K562 (cell line): Measurements from ENCODE around the gene IKBKG. TPM values are rescaled to one million over a fixed set of nuclear protein-coding genes. Genes with fewer than 3 reads are reported as not detected.

Source experiments
- ATAC-seq: fragments of 200-7000 bp; cut with Tn5 transposase; 3 replicates; pipeline ENCODE4 v1.9.1; 2020; ENCODE audit warnings: moderate library complexity
- BruUV-seq: library from RNA; stranded (reverse); fragments of 400-500 nt; replicated peaks from 2 replicates; lab custom pipeline; 2021; lab: Mats Ljungman, UMichigan
- CTCF ChIA-PET: fragments of 300-600 bp; formaldehyde crosslinking; extraction: SDS; loops from one replicate; lab custom pipeline; 2021; ENCODE audit warnings: low intra/inter-chr PET ratio; lab: Yijun Ruan, JAX
- POLR2A ChIA-PET: fragments of 300-600, 350-650 bp; sonication (Branson Sonifier 250); formaldehyde crosslinking; extraction: SDS; loops from one replicate; lab custom pipeline; 2021; ENCODE audit warnings: antibody characterized with exemption, inconsistent platforms; lab: Yijun Ruan, JAX
- DNase-seq, 4 experiments: peaks; one replicate each; pipeline versions ENCODE4 v3.0.0 to v3.0.0-alpha.2; 2011 to 2018; ENCODE audit warnings: low spot score in 3 of 4, mixed read lengths in 3 of 4; ENCODE audit errors: extremely low read depth in 1 of 4
- FAIRE-seq: peaks from 2 replicates; lab custom pipeline; 2011; peaks lifted over from hg19 to GRCh38; lab: Jason Lieb, UNC
- H2AFZ ChIP-seq: 2 replicates; pipeline ENCODE4 v1.6.0; 2011; ENCODE audit warnings: low read depth, low read length, control low read depth, inconsistent platforms
- H3K27ac ChIP-seq: fragments of 200-600 bp; 3 replicates; pipeline ENCODE4 v1.8.0; 2011; ENCODE audit warnings: low read depth, mild to moderate bottlenecking, control low read depth, inconsistent platforms, low read length, moderate library complexity, mixed read lengths; ENCODE audit errors: extremely low read depth
- H3K27me3 ChIP-seq, 2 experiments: fragments of 300-600 bp in 1 of 2; 2 replicates in 1 of 2; 3 replicates in 1 of 2; pipeline versions ENCODE4 v1.6.0 to v1.8.0; 2011; ENCODE audit warnings: inconsistent platforms in 2 of 2, low read length in 2 of 2, mild to moderate bottlenecking in 1 of 2, mixed read lengths in 1 of 2, moderate library complexity in 1 of 2; ENCODE audit not compliant: control insufficient read depth in 2 of 2, insufficient read depth in 2 of 2
- H3K36me3 ChIP-seq: fragments of 300-600 bp; 3 replicates; pipeline ENCODE4 v1.8.0; 2011; ENCODE audit warnings: mild to moderate bottlenecking, low read length, inconsistent platforms; ENCODE audit not compliant: control insufficient read depth, insufficient read depth
- H3K4me1 ChIP-seq, 2 experiments: fragments of 200-600 bp in 1 of 2; replicated peaks in 1 of 2; 2 replicates in 1 of 2; 3 replicates in 1 of 2; pipeline versions ENCODE4 v1.5.1 to v1.8.0; 2011; ENCODE audit warnings: inconsistent platforms in 2 of 2, low read length in 2 of 2, mild to moderate bottlenecking in 1 of 2, mixed read lengths in 1 of 2, moderate library complexity in 1 of 2; ENCODE audit not compliant: control insufficient read depth in 2 of 2, insufficient read depth in 2 of 2
- H3K4me2 ChIP-seq: 2 replicates; pipeline ENCODE4 v1.6.1; 2011; ENCODE audit warnings: low read length, control low read depth, inconsistent platforms, mixed read lengths; ENCODE audit not compliant: insufficient read depth
- H3K4me3 ChIP-seq: fragments of 200-600 bp; sonication (generic), shearing (Covaris generic); 2 replicates; pipeline ENCODE4 v1.5.1; 2016; ENCODE audit warnings: control low read depth, inconsistent platforms
- H3K79me2 ChIP-seq: fragments of 200-600 bp; 3 replicates; pipeline ENCODE4 v1.8.0; 2011; ENCODE audit warnings: low read length, inconsistent platforms; ENCODE audit not compliant: control insufficient read depth, insufficient read depth
- H3K9ac ChIP-seq, 2 experiments: 2 replicates each; pipeline versions ENCODE4 v1.6.0 to v1.6.1; 2011; ENCODE audit warnings: low read depth in 2 of 2, low read length in 2 of 2, control low read depth in 1 of 2, inconsistent platforms in 1 of 2, mild to moderate bottlenecking in 1 of 2, mixed read lengths in 1 of 2; ENCODE audit not compliant: insufficient read depth in 1 of 2
- H3K9me1 ChIP-seq: one replicate; pipeline ENCODE4 v1.6.0; 2011; ENCODE audit warnings: inconsistent platforms, mild to moderate bottlenecking, low read length, moderate library complexity; ENCODE audit not compliant: control insufficient read depth, insufficient read depth
- H3K9me3 ChIP-seq: replicated peaks from 2 replicates; pipeline ENCODE4 v1.5.1; 2011; ENCODE audit warnings: low read depth, low read length, inconsistent platforms; ENCODE audit not compliant: control insufficient read depth, insufficient read depth
- H4K20me1 ChIP-seq: replicated peaks from 2 replicates; pipeline ENCODE4 v1.6.1; 2011; ENCODE audit warnings: low read length, inconsistent platforms, mixed read lengths; ENCODE audit not compliant: control insufficient read depth, insufficient read depth
- CBFB ChIP-seq: sonication (generic); formaldehyde crosslinking; IDR thresholded peaks from 2 replicates; pipeline ENCODE4 v1.4.0; 2020; ENCODE audit warnings: mild to moderate bottlenecking, missing genetic modification reagents
- CTCF ChIP-seq, 3 experiments: IDR thresholded peaks in 2 of 3; conservative IDR thresholded peaks in 1 of 3; 2 replicates each; pipeline ENCODE4 v1.5.1; 2011 to 2012; ENCODE audit warnings: low read length in 3 of 3, mild to moderate bottlenecking in 3 of 3, control low read depth in 2 of 3, improper control_type of control experiment in 1 of 3, inconsistent platforms in 1 of 3, low read depth in 1 of 3, mixed read lengths in 1 of 3, moderate library complexity in 1 of 3; ENCODE audit not compliant: insufficient read depth in 2 of 3
- RFX1 ChIP-seq: fragments of 450-650 bp; IDR thresholded peaks from 2 replicates; pipeline ENCODE4 v1.6.1; 2016; ENCODE audit warnings: mild to moderate bottlenecking, moderate library complexity
- SNIP1 ChIP-seq: fragments of 450-650 bp; IDR thresholded peaks from 2 replicates; pipeline ENCODE4 v1.7.1; 2017; ENCODE audit warnings: low read depth, mild to moderate bottlenecking
- SP1 ChIP-seq: sonication (generic); formaldehyde crosslinking; IDR thresholded peaks from 2 replicates; pipeline ENCODE4 v1.8.1; 2022; ENCODE audit warnings: mild to moderate bottlenecking, missing genetic modification reagents
- THAP12 ChIP-seq: fragments of 250-450 bp; sonication (Bioruptor Pico); IDR thresholded peaks from 2 replicates; pipeline ENCODE4 v1.9.0; 2021; ENCODE audit warnings: mild to moderate bottlenecking, inconsistent platforms
- ZC3H8 ChIP-seq: fragments of 450-650 bp; IDR thresholded peaks from 2 replicates; pipeline ENCODE4 v1.6.1; 2017
- ZNF133 ChIP-seq: fragments of 250-450 bp; sonication (Bioruptor Pico); IDR thresholded peaks from 2 replicates; pipeline ENCODE4 v1.4.0; 2020; ENCODE audit warnings: mild to moderate bottlenecking
- ZNF830 ChIP-seq: fragments of 250-450 bp; sonication (Bioruptor Pico); IDR thresholded peaks from 2 replicates; pipeline ENCODE4 v1.5.0; 2021; ENCODE audit warnings: mild to moderate bottlenecking
- WGBS: fragments of 100-300 bp; shearing (Covaris generic); methylation state at CpG from one replicate; pipeline ENCODE4 v1.1.6; 2016; ENCODE audit warnings: low coverage, mixed read lengths; ENCODE audit not compliant: insufficient coverage; ENCODE audit errors: missing lambda C conversion rate; 5-methylcytosine and 5-hydroxymethylcytosine counted together
- in situ Hi-C: fragments of 300-500 bp; cut with MboI; formaldehyde crosslinking; loops from 4 replicates; pipeline ENCODE4 v1.15.0; 2018; ENCODE audit warnings: inconsistent platforms, mixed read lengths
- intact Hi-C: fragments of 100-400 bp; cut with micrococcal nuclease; formaldehyde crosslinking; loops from 2 replicates; pipeline ENCODE4 v1.14.2; 2022
- polyA plus RNA-seq, 8 experiments: library from polyadenylated mRNA; depleted of rRNA in 4 of 8; stranded (reverse) in 5 of 8; unstranded in 3 of 8; fragments of >200 nt; fragmentation: Nextera tagmentation in 2 of 8; fragmentation: Illumina TruSeq in 1 of 8; extraction: Ambion mirVana in 2 of 8; extraction: Trizol in 1 of 8; gene quantifications; 2 replicates each; pipeline versions ENCODE4 v1.2.1 to v1.2.3, GENCODE V29; 2011 to 2014; ENCODE audit warnings: inconsistent platforms in 1 of 8, missing spikeins in 1 of 8
- total RNA-seq, 7 experiments: library from RNA; depleted of rRNA in 6 of 7; stranded (reverse); fragments of >200 nt in 6 of 7; fragmentation: Illumina TruSeq in 2 of 7; extraction: Trizol in 2 of 7; gene quantifications; 2 replicates each; pipeline versions ENCODE4 v1.2.1 to v1.2.3, GENCODE V29; 2011 to 2021; ENCODE audit warnings: low replicate concordance in 1 of 7
- TF ChIP-seq, protein P1 (sequence below), 2 experiments: fragments of 450-650 bp in 1 of 2; sonication (generic) in 1 of 2; formaldehyde crosslinking in 1 of 2; IDR thresholded peaks in 1 of 2; conservative IDR thresholded peaks in 1 of 2; 2 replicates each; pipeline versions ENCODE4 v1.6.1 to v1.8.1; 2016 to 2023; ENCODE audit warnings: mild to moderate bottlenecking in 2 of 2, moderate library complexity in 2 of 2, inconsistent platforms in 1 of 2, missing genetic modification reagents in 1 of 2

Gene IKBKG
- total and polyA plus RNA-seq, 9 of the 15 experiments (the other 6 are each of a cell fraction or from before 2014, with no cell fraction given), result 0.68 to 60.0 (median 21.9) TPM

GRCh38 chrX:154600759-154601374, 53.4 kb downstream of the IKBKG start:
- in situ Hi-C loops, result no loop called here
- no peak for FAIRE-seq
- Histone ChIP-seq H3K4me2 (no peak overlapping the region), H3K36me3 (no peaks in the 10 kb centered on the region), H4K20me1 (no peaks in the 10 kb centered on the region; the same call in 1 of the 2 replicates), H3K79me2 (no peaks in the 10 kb centered on the region), H2AFZ (no peak overlapping the region), H3K9me1 (no peaks in the 10 kb centered on the region), H3K9ac (no peak overlapping the region), H3K4me1 (peaks cover 0 to 9% of the 10 kb centered on the region in 2 experiments; a peak in 2 of 5 replicates), H3K27ac (no peak overlapping the region), H3K4me3 (no peak overlapping the region), H3K27me3 (peaks cover 20 to 50% of the 10 kb centered on the region in 2 experiments; a peak in 4 of 5 replicates)
- no peak for ATAC-seq
- BruUV-seq, result no TSS peak
- POLR2A ChIA-PET, result no interaction called here
- no peak for DNase-seq
- CTCF ChIA-PET, result no interaction called here
- intact Hi-C loops, result no loop called here
- no peak for TF ChIP-seq ZNF133
- TF ChIP-seq, protein P1, sequence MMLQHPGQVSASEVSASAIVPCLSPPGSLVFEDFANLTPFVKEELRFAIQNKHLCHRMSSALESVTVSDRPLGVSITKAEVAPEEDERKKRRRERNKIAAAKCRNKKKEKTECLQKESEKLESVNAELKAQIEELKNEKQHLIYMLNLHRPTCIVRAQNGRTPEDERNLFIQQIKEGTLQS (IDR thresholded peaks at IDR 0.05), result 0 out of 2 replicates have a peak, but pooled peaks have one; percentile 2
- TF ChIP-seq, protein P1 (CRISPR knock-in tag; conservative IDR thresholded peaks at IDR 0.05), result no peak
- TF ChIP-seq, all 486 proteins: peak for 1
- no peaks in the 10 kb centered on the region for H3K9me3 ChIP-seq
- WGBS, result 8% methylated on average over 15 of the region's 15 CpGs

DNA sequence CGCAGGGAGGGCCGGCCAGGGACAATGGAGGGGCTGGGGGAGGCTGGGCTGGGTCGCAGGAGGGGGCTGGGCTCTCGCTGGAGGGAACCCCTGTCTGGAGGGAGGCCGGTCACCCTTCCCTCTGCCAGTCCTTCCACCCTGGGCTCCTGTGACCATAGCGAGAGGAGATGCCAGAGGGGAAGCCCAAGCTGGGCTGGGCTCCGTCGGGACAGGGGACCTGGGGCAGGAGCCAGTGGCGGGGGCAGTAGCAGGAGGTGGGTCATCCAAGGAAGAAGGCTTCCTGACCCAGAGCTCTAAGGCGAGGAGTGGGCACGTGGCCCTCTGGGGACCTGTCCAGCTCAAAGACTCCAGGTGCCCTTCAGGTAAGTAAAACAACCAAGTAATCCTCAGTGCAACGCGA, 54.8 kb downstream of the IKBKG start:
- H3K9ac ChIP-seq, result no peak overlapping the region; a peak in 1 of 4 replicates
- no peak overlapping the region for H3K4me2 ChIP-seq
- no TSS peak for BruUV-seq
- intact Hi-C loops (no loop called here), in situ Hi-C loops (no loop called here)
- FAIRE-seq (no peak), ATAC-seq (no peak), DNase-seq (no peak)
- ChIA-PET POLR2A (no interaction called here), CTCF (no interaction called here)
- H3K27me3 ChIP-seq, result peaks cover 20 to 55% of the 10 kb centered on the region in 2 experiments; a peak in 4 of 5 replicates
- H3K79me2 ChIP-seq, result no peaks in the 10 kb centered on the region
- no peaks in the 10 kb centered on the region for H3K9me1 ChIP-seq
- no peak overlapping the region for H2AFZ ChIP-seq
- H3K4me1 ChIP-seq, result peaks cover 0 to 9% of the 10 kb centered on the region in 2 experiments; a peak in 2 of 5 replicates
- H4K20me1 ChIP-seq, result no peaks in the 10 kb centered on the region; the same call in 1 of the 2 replicates
- H3K27ac ChIP-seq, result no peak overlapping the region
- WGBS, result 4% methylated on average over 8 of the region's 13 CpGs
- H3K4me3 ChIP-seq, result no peak overlapping the region
- H3K9me3 ChIP-seq, result no peaks in the 10 kb centered on the region
- no peaks in the 10 kb centered on the region for H3K36me3 ChIP-seq
- no peak for TF ChIP-seq SNIP1
- TF ChIP-seq ZNF830, result no peak
- TF ChIP-seq ZC3H8, result no peak
- TF ChIP-seq RFX1, result no peak
- no peak for TF ChIP-seq SP1 (CRISPR knock-in tag)
- no peak for TF ChIP-seq CTCF (IDR thresholded peaks at IDR 0.05 in 2 of 3, conservative IDR thresholded peaks at IDR 0.05 in 1 of 3; ENCODE audit: insufficient read depth in 2 of 3, low read depth in 1 of 3, low read length in 3 of 3)
- no peak for TF ChIP-seq CBFB
- TF ChIP-seq THAP12 (CRISPR knock-in tag), result no peak
